ENCODE data around the gene TLK1. TPM values are rescaled to one million over a fixed set of nuclear protein-coding genes. Genes with fewer than 3 reads are reported as not detected.

Gene TLK1
- total and polyA plus RNA-seq, 9 of the 15 experiments (the other 6 are each of a cell fraction or from before 2014, with no cell fraction given) = 20.2 to 101 (median 40.5) TPM

GRCh38 chr2:171109020-171109419 is 51.7 kb downstream of the TLK1 start:
- ChIA-PET CTCF (ENCODE audit: low intra/inter-chr PET ratio) (no interaction called here), POLR2A (interaction anchor here (0.6 to 0.9 kb wide), 2 partner anchors 16 to 146 kb away, joined by 3 to 5 read pairs; no protein-coding TSS in a partner anchor)
- Histone ChIP-seq H3K9me1 (ENCODE audit: control insufficient read depth, insufficient read depth, low read length) (no peaks in the 10 kb centered on the region), H3K79me2 (ENCODE audit: control insufficient read depth, insufficient read depth, low read length) (peaks cover 96% of the 10 kb centered on the region), H3K36me3 (ENCODE audit: control insufficient read depth, insufficient read depth, low read length) (peaks cover 13% of the 10 kb centered on the region; the same call in 2 of the 3 replicates), H3K4me2 (ENCODE audit: insufficient read depth, low read length) (no peak overlapping the region), H3K4me1 (replicated peaks in 1 of 2; ENCODE audit: control insufficient read depth in 2 of 2, insufficient read depth in 2 of 2, low read length in 2 of 2) (peaks cover 0 to 2% of the 10 kb centered on the region in 2 experiments; a peak in 3 of 5 replicates), H3K4me3 (no peak overlapping the region), H3K27me3 (ENCODE audit: control insufficient read depth in 2 of 2, insufficient read depth in 2 of 2, low read length in 2 of 2) (no peaks in the 10 kb centered on the region), H4K20me1 (replicated peaks; ENCODE audit: control insufficient read depth, insufficient read depth, low read length) (0 out of 2 replicates have a peak, but pooled peaks cover 5% of the 10 kb centered on the region), H3K9me3 (replicated peaks; ENCODE audit: control insufficient read depth, insufficient read depth, low read depth, low read length) (no peaks in the 10 kb centered on the region), H2AFZ (ENCODE audit: low read depth, low read length) (no peak overlapping the region), H3K9ac (ENCODE audit: insufficient read depth in 1 of 2, low read depth in 2 of 2, low read length in 2 of 2) (no peak overlapping the region), H3K27ac (ENCODE audit: extremely low read depth, low read depth, low read length) (no peak overlapping the region)
- DNase-seq (ENCODE audit: extremely low read depth in 1 of 4, low spot score in 3 of 4) (no peak), ATAC-seq (no peak), FAIRE-seq (no peak)
- 78% methylated on average over 1 of the region's 1 CpG for WGBS (ENCODE audit: insufficient coverage, low coverage, missing lambda C conversion rate)
- no TSS peak for BruUV-seq (replicated peaks)
- in situ Hi-C loops (cut with MboI) = no loop called here
- no peak for TF ChIP-seq KLF10 (CRISPR knock-in tag; IDR thresholded peaks at IDR 0.05)
- no peak for TF ChIP-seq KLF1 (tag; IDR thresholded peaks at IDR 0.05)
- TF ChIP-seq ZFP1 (CRISPR knock-in tag; IDR thresholded peaks at IDR 0.05) = no peak
- peak; percentile 26 for TF ChIP-seq TAF9B (IDR thresholded peaks at IDR 0.05; ENCODE audit: partially characterized antibody)
- no peak for TF ChIP-seq FOXK1 (CRISPR knock-in tag; IDR thresholded peaks at IDR 0.05; ENCODE audit: borderline replicate concordance)
- TF ChIP-seq ZNF609 (CRISPR knock-in tag; IDR thresholded peaks at IDR 0.05; ENCODE audit: borderline replicate concordance) = no peak
- no peak for TF ChIP-seq RREB1 (CRISPR knock-in tag; IDR thresholded peaks at IDR 0.05)
- TF ChIP-seq RBM17 (IDR thresholded peaks at IDR 0.05; ENCODE audit: borderline replicate concordance, low read depth, low read length) = no peak
- no peak for TF ChIP-seq RBM15 (IDR thresholded peaks at IDR 0.05; ENCODE audit: insufficient read depth, low read length)
- intact Hi-C loops (cut with micrococcal nuclease) = no loop called here

Data from K562 (cell line).